Measurements from ENCODE around the gene CD180.
A peak's percentile ranks its signal among the peaks of the same experiment; 100 is the strongest.

CD180 gene

DNA sequence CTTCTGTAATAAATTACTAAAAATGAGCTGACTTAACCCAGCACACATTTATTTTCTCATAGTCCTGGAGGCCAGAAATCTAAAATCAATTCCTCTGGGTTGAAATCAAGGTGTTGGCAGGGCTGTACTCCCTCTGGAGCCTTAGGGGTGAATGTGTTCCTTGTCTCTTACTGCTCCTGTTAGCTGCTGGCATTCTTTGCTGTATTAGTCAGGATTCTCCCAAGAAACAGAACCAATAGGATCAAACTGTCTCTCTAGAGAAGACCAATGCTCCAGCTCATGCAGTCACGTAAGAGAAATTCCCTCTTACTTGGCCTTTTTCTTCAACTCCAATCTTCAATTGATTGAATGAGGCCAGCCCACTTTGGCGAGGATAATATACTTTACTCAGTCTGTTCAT, 15.3 kb upstream of the CD180 start:
- DNase-seq (ENCODE audit: low read depth in 2 of 2), result no peak

DNA sequence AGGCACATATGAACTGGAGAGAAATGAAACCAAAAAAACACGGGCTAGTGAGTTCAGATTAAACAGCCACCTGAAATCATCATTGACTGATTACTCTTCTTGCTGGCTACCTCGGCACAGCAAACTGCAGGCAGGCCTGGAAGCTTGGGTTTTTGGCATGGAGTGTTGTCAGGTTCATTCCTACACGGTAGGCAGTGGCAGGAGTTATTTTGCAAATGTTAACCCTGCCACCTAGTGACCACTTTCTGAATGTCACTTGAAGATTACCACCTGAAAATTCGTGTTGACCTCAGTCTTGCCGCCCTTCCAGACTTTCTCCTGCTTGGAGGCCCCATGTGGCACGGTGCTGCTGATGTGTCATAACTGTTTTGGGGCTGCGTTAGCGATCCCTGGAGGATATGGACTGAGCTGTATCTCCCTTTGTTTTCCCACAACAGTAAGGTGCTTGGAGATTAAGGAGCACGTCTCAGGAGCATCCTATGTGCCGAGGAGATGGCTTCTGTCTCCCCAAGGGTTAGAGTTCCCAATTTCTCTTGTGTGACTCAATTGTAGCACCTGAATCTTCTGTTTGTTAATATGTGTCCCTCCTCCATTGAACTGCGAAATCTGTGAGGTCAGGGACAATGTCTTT, 12.7 kb upstream of the CD180 start:
- peak; percentile 8 to 33 for DNase-seq (ENCODE audit: low read depth in 2 of 2)

- DNase-seq (ENCODE audit: low read depth in 2 of 2), result no peak
Observed at GRCh38 chr5:67208403-67208802, 11.8 kb upstream of the CD180 start.

GRCh38 chr5:67206929-67207328, 10.3 kb upstream of the CD180 start:
- peak; percentile 62 to 87 for DNase-seq (ENCODE audit: low read depth in 2 of 2)

DNA sequence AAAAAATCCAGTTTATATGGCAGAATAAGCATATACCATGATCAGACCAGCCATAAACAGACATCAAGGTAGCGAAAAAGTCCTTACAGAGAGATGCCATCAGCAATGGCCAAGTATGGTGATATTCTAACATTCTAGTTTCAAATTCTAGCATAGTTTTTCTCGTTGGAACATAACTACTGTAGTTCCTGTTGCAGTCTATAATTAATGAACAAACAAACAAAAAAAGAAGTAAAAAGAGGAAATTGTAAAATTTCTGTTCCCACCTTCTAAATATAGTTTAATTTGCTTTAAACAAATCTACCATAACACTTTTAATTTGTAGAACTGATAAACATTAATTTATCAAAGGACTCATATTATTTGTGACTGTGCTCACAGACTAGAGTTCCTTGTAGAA, 9.9 kb upstream of the CD180 start:
- no peak for DNase-seq (ENCODE audit: low read depth in 2 of 2)

DNA sequence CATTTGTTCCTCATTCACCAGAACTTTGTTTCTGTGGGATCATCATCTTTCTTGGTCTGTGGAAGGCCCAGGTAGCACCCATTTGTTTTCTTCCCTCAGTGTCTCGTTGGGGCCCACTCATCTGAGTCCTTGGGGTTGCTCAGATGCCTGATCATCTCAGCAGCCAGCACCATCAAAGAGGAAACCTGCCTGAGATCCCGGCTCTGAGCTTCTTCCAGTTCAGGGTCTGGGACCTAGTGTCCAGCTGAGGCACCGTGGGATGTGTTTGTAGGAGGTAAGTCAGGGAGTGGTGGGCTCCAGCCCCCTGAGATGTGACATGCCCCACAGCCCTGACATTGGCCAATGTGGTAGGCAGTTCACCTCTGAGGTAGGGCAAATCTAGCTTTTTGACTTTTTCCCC, 9.4 kb upstream of the CD180 start:
- DNase-seq (ENCODE audit: low read depth in 2 of 2), result no peak

DNA sequence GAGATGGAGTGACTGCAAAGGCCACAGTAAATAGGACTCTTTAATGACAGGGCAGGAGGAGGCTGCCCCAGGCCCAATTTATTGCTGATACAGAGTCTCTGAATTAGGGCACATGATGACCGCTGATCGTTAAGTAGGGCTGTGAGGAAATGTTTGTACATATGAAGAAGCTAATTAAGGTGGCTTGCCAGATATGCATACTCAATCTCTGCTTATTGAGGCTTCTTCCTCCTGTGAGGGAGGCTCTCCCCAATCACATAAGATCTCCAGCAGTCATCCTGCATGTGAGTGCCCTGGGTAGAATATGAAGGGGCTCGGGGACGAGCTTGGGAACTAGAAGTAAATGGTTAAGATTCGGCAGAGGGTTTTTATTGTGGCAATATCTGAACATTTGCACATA, 8.2 kb upstream of the CD180 start:
- no peak for DNase-seq (ENCODE audit: low read depth in 2 of 2)

- no peak for DNase-seq (ENCODE audit: low read depth in 2 of 2)
Observed at GRCh38 chr5:67203701-67204074, 7.1 kb upstream of the CD180 start.

GRCh38 chr5:67202828-67203227, 6.2 kb upstream of the CD180 start:
- no peak for DNase-seq (ENCODE audit: low read depth in 2 of 2)

DNA sequence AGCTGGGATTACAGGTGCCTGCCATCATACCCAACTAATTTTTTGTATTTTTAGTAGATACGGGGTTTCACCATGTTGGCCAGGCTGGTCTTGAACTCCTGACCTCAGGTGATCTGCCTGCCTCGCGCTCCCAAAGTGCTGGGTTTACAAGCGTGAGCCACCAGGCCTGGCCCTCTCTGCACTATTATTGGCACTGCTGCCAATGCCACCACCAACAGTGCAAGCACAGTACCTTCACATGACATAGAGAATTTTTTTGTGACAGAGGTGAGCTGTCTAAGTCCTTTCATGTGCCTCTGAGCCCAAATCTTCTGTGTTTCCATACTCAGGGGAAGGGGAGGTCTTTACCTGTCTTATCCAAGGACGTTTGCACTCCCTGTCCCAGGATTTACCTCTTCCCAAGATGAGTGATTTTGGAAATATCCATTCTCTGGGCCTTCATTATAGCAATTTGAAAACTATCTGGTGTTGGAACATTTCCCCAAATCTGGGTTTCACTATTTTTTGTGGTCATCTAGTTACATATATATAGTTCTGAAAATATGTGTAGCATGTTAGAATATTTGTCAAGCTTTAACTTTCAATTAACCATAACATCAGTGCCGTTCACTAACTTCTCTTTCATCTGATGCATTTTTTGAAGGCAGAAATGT, 5.4 kb upstream of the CD180 start:
- no peak for DNase-seq (ENCODE audit: low read depth in 2 of 2)

DNA sequence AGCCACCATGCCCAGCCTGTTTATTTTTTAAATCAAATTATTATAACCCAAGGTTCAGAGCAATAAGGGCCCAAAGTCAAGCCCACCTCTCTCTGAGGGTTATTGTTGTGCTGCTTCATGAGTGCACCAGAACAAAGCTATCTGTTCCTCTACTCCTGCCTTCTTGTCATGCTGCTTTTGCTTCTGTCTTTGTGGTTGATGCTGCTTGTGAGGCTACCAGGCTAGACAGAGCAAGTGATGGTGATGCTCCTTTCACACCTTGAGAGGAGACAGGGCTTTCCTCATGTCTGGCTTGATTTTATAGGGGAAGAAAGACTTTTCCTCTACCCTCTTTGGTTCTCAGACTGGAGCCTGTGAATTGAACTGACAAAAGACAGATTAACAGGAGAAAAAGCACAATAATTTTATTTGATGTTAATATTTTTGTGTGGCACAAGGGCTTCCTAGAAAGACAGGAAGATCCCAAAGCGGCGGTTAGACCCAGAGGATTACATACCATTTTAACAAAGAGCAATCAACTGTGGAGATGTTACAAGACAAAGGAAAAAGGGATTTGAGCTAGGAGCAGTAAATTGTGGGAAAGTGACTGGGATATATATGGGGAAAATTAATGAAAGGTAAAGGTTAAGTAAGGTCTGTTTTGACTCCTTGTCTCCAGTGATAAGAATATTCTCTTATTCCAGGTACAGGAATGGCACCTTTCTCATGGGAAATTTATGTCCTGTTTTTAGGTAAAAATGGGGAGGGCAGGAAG, 4.4 kb upstream of the CD180 start:
- no peak for DNase-seq (ENCODE audit: low read depth in 2 of 2)

DNA sequence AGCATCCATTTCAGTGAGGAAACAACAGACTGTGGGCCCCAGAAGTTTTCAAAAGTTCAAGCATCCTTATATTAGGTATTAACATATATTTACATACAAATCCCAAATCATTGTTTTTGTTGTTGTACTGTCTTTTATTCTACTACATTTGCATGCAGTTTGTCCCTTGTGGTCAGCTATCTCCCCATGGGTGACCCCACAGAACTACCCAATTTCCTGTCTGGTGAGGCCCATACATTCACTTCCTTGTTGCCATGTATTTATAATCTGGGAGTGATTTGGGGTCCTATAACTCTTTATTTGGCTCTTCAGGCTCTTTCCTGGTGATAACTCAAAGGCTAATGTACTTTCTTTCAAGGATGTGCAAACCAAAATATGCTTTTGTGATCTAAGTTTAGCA, 3.3 kb upstream of the CD180 start:
- DNase-seq (ENCODE audit: low read depth in 2 of 2), result no peak

- no peak for DNase-seq (ENCODE audit: low read depth in 2 of 2)
Observed at GRCh38 chr5:67198917-67199316, 2.3 kb upstream of the CD180 start.

GRCh38 chr5:67197536-67197935, 937 bp upstream of the CD180 start:
- DNase-seq (ENCODE audit: low read depth in 2 of 2), result no peak

DNA sequence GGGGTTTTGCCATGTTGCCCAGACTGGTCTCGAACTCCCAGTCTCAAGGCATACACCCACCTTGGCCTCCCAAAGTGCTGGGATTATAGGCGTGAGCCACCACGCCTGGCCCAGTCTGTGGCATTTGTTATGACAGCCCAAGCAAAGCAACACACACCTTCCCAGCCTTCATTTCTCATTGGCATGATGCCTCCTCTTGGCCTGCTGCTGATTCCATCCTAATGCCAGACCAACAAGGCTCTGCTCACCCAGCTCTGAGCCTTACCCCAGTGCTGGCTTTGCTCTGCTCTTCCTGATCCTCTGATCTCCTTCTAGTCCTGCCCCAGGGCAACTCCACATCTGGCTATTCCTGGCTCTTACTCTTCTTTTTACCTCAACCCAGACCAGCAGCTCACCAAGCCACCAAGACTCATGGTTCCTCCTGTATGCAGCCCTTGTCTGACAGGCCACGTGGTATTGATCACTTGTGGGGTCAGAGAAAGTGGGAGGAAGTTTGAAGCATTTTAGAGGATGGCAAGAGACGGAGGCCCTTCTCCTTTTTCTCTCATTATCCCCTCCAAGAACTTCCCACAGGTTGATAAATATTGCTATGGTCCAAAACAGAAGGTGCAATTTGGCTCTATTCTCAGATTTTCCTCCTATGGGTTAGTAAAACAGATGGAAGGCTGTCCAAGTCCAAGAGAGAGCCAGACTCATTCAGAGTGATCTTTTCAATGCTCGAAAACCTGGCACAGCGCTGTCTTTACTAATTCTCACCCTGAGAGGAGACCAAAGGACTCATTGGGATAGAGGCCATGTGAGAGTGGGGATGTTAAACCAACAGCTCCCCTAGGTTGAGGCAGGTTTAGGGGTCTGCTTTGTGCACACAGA, 958 bp downstream of the CD180 start:
- no peak for DNase-seq (ENCODE audit: low read depth in 2 of 2)

- DNase-seq (ENCODE audit: low read depth in 2 of 2), result no peak
Observed at GRCh38 chr5:67194166-67194565, 2.4 kb downstream of the CD180 start.

DNA sequence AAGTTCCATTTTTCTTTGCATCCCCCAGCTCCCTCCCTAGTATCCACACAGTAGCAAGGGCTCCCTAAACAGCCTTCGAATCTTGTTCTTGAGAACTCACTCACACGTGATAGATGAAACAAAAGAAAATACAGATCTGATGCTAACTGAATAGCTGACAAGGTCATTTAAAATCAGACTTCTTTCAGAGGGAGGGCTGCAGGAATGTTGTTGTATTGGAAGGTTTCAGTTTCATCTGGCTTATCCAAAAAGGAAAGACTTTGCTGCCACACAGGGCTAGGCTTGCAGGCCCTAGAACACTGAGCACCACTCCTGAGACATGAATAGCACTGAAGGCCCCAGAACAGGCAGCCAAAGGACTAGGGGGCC, 3.2 kb downstream of the CD180 start:
- no peak for DNase-seq (ENCODE audit: low read depth in 2 of 2)

DNA sequence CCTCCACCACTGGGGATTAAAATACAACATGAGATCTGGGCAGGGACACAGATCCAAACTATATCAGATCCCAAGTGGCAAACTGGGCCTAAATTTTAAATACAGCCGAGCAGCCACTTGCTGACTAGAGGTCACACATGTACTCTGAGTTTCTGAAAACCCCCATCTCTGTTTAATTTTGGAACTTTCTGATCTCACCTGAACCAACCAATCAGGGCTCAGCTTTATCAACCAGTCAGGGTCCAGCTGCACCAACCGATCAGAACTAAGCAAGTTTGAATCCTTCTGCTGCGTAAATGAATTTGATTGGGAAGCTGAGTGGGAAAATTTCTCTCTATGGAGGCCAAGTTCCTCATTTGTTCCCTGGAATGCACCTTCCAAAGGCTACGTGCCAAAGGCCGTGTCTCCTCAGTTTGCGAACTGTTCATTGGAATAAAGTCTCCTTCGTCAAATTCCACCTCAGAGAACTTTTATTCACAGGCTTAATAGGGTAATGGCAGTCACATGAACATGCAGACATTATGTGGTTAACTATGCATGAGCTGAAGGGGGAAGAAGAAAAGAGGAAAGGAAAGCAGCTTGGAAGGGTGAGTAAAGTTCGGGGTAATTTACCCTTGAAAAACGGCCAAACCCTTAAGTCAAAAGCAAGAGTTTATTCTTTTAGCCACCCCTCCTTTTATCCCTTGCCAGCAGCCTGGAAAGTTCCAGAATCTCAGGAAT, 3.7 kb downstream of the CD180 start:
- DNase-seq (ENCODE audit: low read depth in 2 of 2), result no peak

- DNase-seq (ENCODE audit: low read depth in 2 of 2), result no peak
Observed at GRCh38 chr5:67190861-67191260, 5.7 kb downstream of the CD180 start.

GRCh38 chr5:67190410-67190809, 6.2 kb downstream of the CD180 start:
- DNase-seq (ENCODE audit: low read depth in 2 of 2), result no peak

DNA sequence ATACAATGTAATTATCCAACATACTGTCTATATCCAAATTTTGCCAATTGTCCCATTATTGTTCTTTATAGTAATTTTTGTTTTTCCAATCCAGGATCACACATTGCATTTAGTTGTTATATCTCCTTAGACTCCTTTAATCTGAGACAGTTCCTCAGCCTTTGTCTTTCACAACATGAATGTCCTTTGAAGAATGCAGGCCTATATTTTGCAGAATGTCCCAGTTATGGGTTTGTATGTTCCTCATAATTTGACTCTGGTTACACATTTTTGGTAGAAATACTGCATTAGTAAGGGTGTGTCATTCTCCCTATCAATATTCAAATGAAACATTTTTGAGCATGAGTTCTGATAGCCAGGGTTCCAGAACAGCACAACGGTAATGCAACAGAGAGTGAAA, 6.7 kb downstream of the CD180 start:
- no peak for DNase-seq (ENCODE audit: low read depth in 2 of 2)

DNA sequence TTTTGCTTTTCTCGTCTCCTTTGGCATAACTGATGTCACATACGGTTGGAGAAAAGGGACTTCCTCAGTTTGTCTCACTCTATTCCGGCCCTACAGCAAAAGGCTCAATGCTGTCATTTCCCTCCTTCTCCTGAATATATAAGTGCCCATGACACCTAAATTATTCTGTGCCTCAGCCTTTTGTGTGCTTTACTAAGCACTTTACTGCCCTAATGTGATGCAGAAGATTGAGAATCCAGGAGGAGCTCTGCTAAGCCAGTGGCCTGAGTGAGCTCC, 7.6 kb downstream of the CD180 start:
- DNase-seq (ENCODE audit: low read depth in 2 of 2), result no peak
